H1 (cell line): ENCODE data around the gene ZNF462. TPM values are rescaled to one million over a fixed set of nuclear protein-coding genes. Genes with fewer than 3 reads are reported as not detected.

Experiments
- polyA plus RNA-seq, 7 experiments: library from polyadenylated mRNA; depleted of rRNA in 3 of 7; stranded (reverse) in 5 of 7; unstranded in 2 of 7; fragments of >200 nt in 5 of 7; fragments of 200-250 nt in 2 of 7; gene quantifications; 1 replicate in 5 of 7; 2 replicates in 1 of 7; 4 replicates in 1 of 7; pipeline versions ENCODE4 v1.2.1 to v1.2.3, GENCODE V29; 2011 to 2013; ENCODE audit warnings: missing spikeins in 2 of 7, mixed read lengths in 2 of 7
- total RNA-seq: library from RNA; stranded (reverse); fragmentation: NEBNext Ultra II Directional; extraction: Animal tissue kit (Norgen Biotek cat#: 25700); gene quantifications from 2 replicates; pipeline ENCODE4 v1.2.1, GENCODE V29; 2021
- TF ChIP-seq, protein P1 (sequence below): fragments of 300-600 bp; sonication (generic); IDR thresholded peaks from 2 replicates; pipeline ENCODE4 v1.7.1; 2012; ENCODE audit warnings: low read length, moderate library complexity, mild to moderate bottlenecking, inconsistent platforms; ENCODE audit not compliant: insufficient replicate concordance

The ZNF462 gene
- total and polyA plus RNA-seq, 2 of the 8 experiments (the other 6 are each of a cell fraction or from before 2014, with no cell fraction given), result 30.0 to 163 TPM

DNA sequence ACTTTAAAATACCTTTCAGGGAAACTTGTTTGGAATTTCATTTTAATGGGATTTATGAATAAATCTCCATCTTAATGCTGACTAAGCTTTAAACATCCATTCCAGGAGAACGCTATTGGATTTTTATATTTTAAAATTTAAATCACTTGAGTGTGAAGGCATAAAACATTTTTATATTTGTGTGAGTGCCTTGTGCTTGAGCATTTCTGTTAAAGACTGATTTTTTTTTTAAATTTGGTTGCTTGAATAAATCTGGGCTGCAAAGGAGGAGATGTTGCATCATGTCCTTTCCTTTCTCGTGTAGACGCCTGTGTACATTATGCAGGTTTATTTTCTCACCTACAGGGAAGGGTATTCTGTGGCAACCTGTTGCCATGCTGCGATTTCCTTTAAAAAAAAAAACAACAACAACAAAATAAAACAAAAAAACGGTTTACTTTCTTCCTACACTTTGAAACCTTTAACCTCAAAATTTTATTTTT lies 108.1 kb downstream of the ZNF462 start (continued):
- TF ChIP-seq, protein P1, sequence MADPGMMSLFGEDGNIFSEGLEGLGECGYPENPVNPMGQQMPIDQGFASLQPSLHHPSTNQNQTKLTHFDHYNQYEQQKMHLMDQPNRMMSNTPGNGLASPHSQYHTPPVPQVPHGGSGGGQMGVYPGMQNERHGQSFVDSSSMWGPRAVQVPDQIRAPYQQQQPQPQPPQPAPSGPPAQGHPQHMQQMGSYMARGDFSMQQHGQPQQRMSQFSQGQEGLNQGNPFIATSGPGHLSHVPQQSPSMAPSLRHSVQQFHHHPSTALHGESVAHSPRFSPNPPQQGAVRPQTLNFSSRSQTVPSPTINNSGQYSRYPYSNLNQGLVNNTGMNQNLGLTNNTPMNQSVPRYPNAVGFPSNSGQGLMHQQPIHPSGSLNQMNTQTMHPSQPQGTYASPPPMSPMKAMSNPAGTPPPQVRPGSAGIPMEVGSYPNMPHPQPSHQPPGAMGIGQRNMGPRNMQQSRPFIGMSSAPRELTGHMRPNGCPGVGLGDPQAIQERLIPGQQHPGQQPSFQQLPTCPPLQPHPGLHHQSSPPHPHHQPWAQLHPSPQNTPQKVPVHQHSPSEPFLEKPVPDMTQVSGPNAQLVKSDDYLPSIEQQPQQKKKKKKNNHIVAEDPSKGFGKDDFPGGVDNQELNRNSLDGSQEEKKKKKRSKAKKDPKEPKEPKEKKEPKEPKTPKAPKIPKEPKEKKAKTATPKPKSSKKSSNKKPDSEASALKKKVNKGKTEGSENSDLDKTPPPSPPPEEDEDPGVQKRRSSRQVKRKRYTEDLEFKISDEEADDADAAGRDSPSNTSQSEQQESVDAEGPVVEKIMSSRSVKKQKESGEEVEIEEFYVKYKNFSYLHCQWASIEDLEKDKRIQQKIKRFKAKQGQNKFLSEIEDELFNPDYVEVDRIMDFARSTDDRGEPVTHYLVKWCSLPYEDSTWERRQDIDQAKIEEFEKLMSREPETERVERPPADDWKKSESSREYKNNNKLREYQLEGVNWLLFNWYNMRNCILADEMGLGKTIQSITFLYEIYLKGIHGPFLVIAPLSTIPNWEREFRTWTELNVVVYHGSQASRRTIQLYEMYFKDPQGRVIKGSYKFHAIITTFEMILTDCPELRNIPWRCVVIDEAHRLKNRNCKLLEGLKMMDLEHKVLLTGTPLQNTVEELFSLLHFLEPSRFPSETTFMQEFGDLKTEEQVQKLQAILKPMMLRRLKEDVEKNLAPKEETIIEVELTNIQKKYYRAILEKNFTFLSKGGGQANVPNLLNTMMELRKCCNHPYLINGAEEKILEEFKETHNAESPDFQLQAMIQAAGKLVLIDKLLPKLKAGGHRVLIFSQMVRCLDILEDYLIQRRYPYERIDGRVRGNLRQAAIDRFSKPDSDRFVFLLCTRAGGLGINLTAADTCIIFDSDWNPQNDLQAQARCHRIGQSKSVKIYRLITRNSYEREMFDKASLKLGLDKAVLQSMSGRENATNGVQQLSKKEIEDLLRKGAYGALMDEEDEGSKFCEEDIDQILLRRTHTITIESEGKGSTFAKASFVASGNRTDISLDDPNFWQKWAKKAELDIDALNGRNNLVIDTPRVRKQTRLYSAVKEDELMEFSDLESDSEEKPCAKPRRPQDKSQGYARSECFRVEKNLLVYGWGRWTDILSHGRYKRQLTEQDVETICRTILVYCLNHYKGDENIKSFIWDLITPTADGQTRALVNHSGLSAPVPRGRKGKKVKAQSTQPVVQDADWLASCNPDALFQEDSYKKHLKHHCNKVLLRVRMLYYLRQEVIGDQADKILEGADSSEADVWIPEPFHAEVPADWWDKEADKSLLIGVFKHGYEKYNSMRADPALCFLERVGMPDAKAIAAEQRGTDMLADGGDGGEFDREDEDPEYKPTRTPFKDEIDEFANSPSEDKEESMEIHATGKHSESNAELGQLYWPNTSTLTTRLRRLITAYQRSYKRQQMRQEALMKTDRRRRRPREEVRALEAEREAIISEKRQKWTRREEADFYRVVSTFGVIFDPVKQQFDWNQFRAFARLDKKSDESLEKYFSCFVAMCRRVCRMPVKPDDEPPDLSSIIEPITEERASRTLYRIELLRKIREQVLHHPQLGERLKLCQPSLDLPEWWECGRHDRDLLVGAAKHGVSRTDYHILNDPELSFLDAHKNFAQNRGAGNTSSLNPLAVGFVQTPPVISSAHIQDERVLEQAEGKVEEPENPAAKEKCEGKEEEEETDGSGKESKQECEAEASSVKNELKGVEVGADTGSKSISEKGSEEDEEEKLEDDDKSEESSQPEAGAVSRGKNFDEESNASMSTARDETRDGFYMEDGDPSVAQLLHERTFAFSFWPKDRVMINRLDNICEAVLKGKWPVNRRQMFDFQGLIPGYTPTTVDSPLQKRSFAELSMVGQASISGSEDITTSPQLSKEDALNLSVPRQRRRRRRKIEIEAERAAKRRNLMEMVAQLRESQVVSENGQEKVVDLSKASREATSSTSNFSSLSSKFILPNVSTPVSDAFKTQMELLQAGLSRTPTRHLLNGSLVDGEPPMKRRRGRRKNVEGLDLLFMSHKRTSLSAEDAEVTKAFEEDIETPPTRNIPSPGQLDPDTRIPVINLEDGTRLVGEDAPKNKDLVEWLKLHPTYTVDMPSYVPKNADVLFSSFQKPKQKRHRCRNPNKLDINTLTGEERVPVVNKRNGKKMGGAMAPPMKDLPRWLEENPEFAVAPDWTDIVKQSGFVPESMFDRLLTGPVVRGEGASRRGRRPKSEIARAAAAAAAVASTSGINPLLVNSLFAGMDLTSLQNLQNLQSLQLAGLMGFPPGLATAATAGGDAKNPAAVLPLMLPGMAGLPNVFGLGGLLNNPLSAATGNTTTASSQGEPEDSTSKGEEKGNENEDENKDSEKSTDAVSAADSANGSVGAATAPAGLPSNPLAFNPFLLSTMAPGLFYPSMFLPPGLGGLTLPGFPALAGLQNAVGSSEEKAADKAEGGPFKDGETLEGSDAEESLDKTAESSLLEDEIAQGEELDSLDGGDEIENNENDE, result peak; percentile 7
